Suprapubic skin (tissue), 4 donors: ENCODE results near the gene TMEM260. TPM values are rescaled to one million over a fixed set of nuclear protein-coding genes. Genes with fewer than 3 reads are reported as not detected.

Experiments used
- DNase-seq, 2 donors: peaks; one replicate each; pipeline ENCODE4 v3.0.0-alpha.2; 2019; ENCODE audit warnings: low spot score in 2 of 2
- H3K27ac ChIP-seq: fragments of 200-600 bp; sonication (generic); one replicate; pipeline ENCODE4 v1.5.1; 2019
- H3K27me3 ChIP-seq: fragments of 200-600 bp; sonication (generic); one replicate; pipeline ENCODE4 v1.5.1; 2019
- H3K36me3 ChIP-seq: fragments of 200-600 bp; sonication (generic); one replicate; pipeline ENCODE4 v1.5.1; 2019
- H3K4me1 ChIP-seq: fragments of 200-600 bp; sonication (generic); one replicate; pipeline ENCODE4 v1.5.1; 2019
- H3K4me3 ChIP-seq: fragments of 200-600 bp; sonication (generic); one replicate; pipeline ENCODE4 v1.5.1; 2019; ENCODE audit warnings: mild to moderate bottlenecking
- H3K9me3 ChIP-seq: fragments of 200-600 bp; sonication (generic); one replicate; pipeline ENCODE4 v1.5.1; 2019
- EP300 ChIP-seq: sonication (generic); formaldehyde crosslinking; IDR thresholded peaks from one replicate; pipeline ENCODE4 v1.6.1; 2017; ENCODE audit warnings: antibody characterized with exemption
- POLR2A ChIP-seq, 2 donors: fragments of 450-650 bp; IDR thresholded peaks; one replicate each; pipeline ENCODE4 v1.6.1; 2017; ENCODE audit warnings: antibody characterized with exemption in 2 of 2, mild to moderate bottlenecking in 2 of 2, moderate library complexity in 2 of 2
- POLR2AphosphoS5 ChIP-seq, 3 donors: sonication (generic); formaldehyde crosslinking; IDR thresholded peaks; one replicate each; pipeline ENCODE4 v1.6.1; 2017; ENCODE audit warnings: antibody characterized with exemption in 3 of 3
- WGBS: methylation state at CpG from one replicate; pipeline ENCODE4 v1.1.5; 2018; 5-methylcytosine and 5-hydroxymethylcytosine counted together
- total RNA-seq, 4 donors: library from RNA; depleted of rRNA; stranded (reverse); fragments of >200 nt; gene quantifications; one replicate each; pipeline ENCODE4 v1.1.0, GENCODE V29; 2016
- TF ChIP-seq, protein P1 (sequence below), 2 donors: fragments of 200-600 bp in 1 of 2; fragments of 450-650 bp in 1 of 2; sonication (generic) in 1 of 2; IDR thresholded peaks; one replicate each; pipeline ENCODE4 v1.5.1; 2016 to 2019; ENCODE audit warnings: antibody characterized with exemption in 2 of 2, mild to moderate bottlenecking in 1 of 2, moderate library complexity in 1 of 2

TMEM260 gene
- total RNA-seq, 4 donors from 2014 or later = 15.4 to 34.1 (median 19.5) TPM

- peaks cover 12% of the 10 kb centered on the region for H3K27me3 ChIP-seq
- 44% methylated on average over 2 of the region's 2 CpGs for WGBS
- H3K4me1 ChIP-seq = no peaks in the 10 kb centered on the region
- no peak overlapping the region for H3K27ac ChIP-seq
- no peak for DNase-seq
- no peak overlapping the region for H3K4me3 ChIP-seq
- H3K9me3 ChIP-seq = no peaks in the 10 kb centered on the region
- no peaks in the 10 kb centered on the region for H3K36me3 ChIP-seq
- TF ChIP-seq, protein P1, sequence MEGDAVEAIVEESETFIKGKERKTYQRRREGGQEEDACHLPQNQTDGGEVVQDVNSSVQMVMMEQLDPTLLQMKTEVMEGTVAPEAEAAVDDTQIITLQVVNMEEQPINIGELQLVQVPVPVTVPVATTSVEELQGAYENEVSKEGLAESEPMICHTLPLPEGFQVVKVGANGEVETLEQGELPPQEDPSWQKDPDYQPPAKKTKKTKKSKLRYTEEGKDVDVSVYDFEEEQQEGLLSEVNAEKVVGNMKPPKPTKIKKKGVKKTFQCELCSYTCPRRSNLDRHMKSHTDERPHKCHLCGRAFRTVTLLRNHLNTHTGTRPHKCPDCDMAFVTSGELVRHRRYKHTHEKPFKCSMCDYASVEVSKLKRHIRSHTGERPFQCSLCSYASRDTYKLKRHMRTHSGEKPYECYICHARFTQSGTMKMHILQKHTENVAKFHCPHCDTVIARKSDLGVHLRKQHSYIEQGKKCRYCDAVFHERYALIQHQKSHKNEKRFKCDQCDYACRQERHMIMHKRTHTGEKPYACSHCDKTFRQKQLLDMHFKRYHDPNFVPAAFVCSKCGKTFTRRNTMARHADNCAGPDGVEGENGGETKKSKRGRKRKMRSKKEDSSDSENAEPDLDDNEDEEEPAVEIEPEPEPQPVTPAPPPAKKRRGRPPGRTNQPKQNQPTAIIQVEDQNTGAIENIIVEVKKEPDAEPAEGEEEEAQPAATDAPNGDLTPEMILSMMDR (IDR thresholded peaks at IDR 0.05) = no peak
- no peak for TF ChIP-seq POLR2AphosphoS5 (IDR thresholded peaks at IDR 0.05)
- TF ChIP-seq POLR2A (IDR thresholded peaks at IDR 0.05) = no peak
- no peak for TF ChIP-seq EP300
Measured at GRCh38 chr14:56549721-56550120, 29.9 kb upstream of the TMEM260 start.

DNA sequence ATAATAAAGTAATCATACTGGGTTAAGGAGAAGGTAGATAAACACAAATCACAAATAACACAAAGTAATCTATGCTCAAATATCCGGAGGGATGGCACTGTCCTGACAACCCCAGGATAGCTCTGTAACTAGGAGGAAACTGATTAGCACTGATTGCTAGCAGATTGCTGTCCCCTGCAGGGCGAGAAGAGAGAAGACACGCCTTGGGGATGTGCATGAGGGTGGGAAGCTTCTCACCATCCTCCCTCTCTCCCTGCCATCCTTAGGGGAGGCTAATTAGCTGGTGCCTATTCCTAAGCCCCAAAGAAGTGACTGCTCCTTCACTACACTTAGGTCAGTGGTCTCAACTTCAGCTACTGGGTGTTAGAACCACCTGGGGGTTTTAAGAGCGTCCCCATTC is 27.0 kb upstream of the TMEM260 start:
- 47% methylated on average over 3 of the region's 4 CpGs for WGBS
- H3K4me1 ChIP-seq = no peaks in the 10 kb centered on the region
- H3K27me3 ChIP-seq = peaks cover 25% of the 10 kb centered on the region

DNA sequence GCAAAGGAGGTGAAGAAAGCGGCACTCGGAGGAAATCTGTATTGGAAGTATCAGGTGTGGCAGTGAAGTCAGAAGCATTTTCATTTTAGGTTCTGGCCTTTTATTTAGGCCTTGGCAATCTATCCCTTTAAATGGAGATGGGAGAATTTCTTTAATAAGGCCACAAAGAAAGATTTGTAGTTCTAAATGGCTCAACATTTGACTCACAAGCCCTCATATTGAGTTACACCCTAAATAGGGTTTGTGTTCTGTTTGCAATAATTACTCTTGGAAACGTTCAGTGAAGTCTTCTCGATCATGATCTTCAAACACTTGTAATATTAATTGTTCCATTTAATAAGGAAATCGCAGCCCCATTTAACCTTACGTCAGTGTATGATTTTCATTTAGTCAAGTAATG is 25.3 kb upstream of the TMEM260 start:
- Histone ChIP-seq H3K4me1 (no peaks in the 10 kb centered on the region), H3K27ac (no peak overlapping the region), H3K27me3 (peaks cover 32% of the 10 kb centered on the region), H3K36me3 (no peaks in the 10 kb centered on the region), H3K4me3 (no peak overlapping the region), H3K9me3 (no peaks in the 10 kb centered on the region)
- no peak for DNase-seq
- WGBS = 76% methylated on average over 6 of the region's 6 CpGs
- TF ChIP-seq, protein P1 (IDR thresholded peaks at IDR 0.05) = no peak
- no peak for TF ChIP-seq EP300
- no peak for TF ChIP-seq POLR2A (IDR thresholded peaks at IDR 0.05)
- TF ChIP-seq POLR2AphosphoS5 (IDR thresholded peaks at IDR 0.05) = no peak

More for the DNA sequence above, 27.0 kb upstream of the TMEM260 start:
- H3K27ac ChIP-seq = no peak overlapping the region
- H3K9me3 ChIP-seq = no peaks in the 10 kb centered on the region
- no peak overlapping the region for H3K4me3 ChIP-seq
- no peak for TF ChIP-seq POLR2AphosphoS5 (IDR thresholded peaks at IDR 0.05)
- no peak for TF ChIP-seq EP300
- no peak for TF ChIP-seq POLR2A (IDR thresholded peaks at IDR 0.05)
- TF ChIP-seq, protein P1 (IDR thresholded peaks at IDR 0.05) = no peak
- H3K36me3 ChIP-seq = no peaks in the 10 kb centered on the region
- no peak for DNase-seq

- no peaks in the 10 kb centered on the region for H3K9me3 ChIP-seq
- H3K4me3 ChIP-seq = no peak overlapping the region
- no peak for TF ChIP-seq POLR2AphosphoS5 (IDR thresholded peaks at IDR 0.05)
- TF ChIP-seq, protein P1 (IDR thresholded peaks at IDR 0.05) = no peak
- TF ChIP-seq EP300 = no peak
- TF ChIP-seq POLR2A (IDR thresholded peaks at IDR 0.05) = no peak
- no peaks in the 10 kb centered on the region for H3K4me1 ChIP-seq
- no peak for DNase-seq
- no peak overlapping the region for H3K27ac ChIP-seq
- no peaks in the 10 kb centered on the region for H3K36me3 ChIP-seq
- H3K27me3 ChIP-seq = peaks cover 29% of the 10 kb centered on the region
- WGBS = 52% methylated on average over 5 of the region's 5 CpGs
Measured at GRCh38 chr14:56555921-56556570, 23.6 kb upstream of the TMEM260 start.

DNA sequence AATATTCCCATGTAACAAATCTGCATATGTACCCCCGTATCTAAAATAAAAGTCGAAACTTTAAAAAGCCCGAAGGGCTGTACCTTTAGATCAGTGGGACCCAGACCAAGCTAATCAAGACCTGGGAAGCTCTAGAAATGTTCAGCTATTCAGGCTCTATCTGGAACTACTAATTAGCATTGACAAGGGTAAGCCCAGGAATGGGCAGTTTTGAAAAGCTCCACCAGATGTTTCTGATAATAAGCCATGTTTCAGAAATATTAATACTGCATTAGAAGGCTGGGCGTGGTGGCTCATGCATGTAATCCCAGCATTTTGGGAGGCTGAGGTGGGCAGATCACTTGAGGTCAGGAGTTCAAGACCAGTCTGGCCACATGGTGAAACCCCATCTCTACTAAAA is 20.4 kb upstream of the TMEM260 start:
- Histone ChIP-seq H3K27me3 (peaks cover 21% of the 10 kb centered on the region), H3K27ac (no peak overlapping the region), H3K36me3 (no peaks in the 10 kb centered on the region), H3K9me3 (no peaks in the 10 kb centered on the region), H3K4me1 (no peaks in the 10 kb centered on the region), H3K4me3 (no peak overlapping the region)
- DNase-seq = no peak
- TF ChIP-seq POLR2A (IDR thresholded peaks at IDR 0.05) (no peak), EP300 (no peak)
- 94% methylated on average over 4 of the region's 4 CpGs for WGBS
